B cell (primary cell): ENCODE data around the gene CADM1.

Source experiments
- CTCF ChIP-seq: fragments of 200-600 bp; IDR thresholded peaks from one replicate; pipeline ENCODE4 v1.8.0; 2022; ENCODE audit warnings: antibody characterized with exemption, mild to moderate bottlenecking
- EZH2 ChIP-seq: IDR thresholded peaks from 2 replicates; pipeline ENCODE4 v1.6.1; 2012; ENCODE audit warnings: borderline replicate concordance, low read depth, mild to moderate bottlenecking, moderate library complexity, low read length; ENCODE audit not compliant: insufficient read depth, poor library complexity, severe bottlenecking

GRCh38 chr11:115452241-115452640, 52.0 kb downstream of the CADM1 start:
- TF ChIP-seq EZH2 (no peak), CTCF (no peak)
